ENCODE results near the gene SIVA1. TPM values are rescaled to one million over a fixed set of nuclear protein-coding genes. Genes with fewer than 3 reads are reported as not detected.

SIVA1 gene
- total and polyA plus RNA-seq, 9 of the 15 experiments (the other 6 are each of a cell fraction or from before 2014, with no cell fraction given) = 4.2 to 186 (median 54.2) TPM

DNA sequence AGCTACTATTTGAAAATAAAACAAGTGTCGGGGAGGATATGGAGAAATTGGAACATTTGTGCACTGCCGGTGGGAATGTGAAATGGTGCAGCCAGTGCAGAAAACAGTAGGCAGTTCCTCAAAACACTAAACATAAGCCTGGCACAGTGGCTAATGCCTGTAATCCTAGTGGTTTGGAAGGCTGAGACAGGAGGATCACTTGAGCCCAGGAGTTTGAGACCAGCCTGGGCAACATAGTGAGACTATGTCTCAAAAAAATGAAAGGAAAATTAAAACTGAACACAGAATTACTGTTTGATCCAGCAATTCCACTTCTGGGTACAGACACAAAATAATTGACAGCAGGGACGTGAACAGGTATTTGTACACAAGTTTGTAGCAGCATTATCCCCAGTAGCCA, 12.6 kb downstream of the SIVA1 start:
- H3K9me3 ChIP-seq (replicated peaks; ENCODE audit: control insufficient read depth, insufficient read depth, low read depth, low read length) = no peaks in the 10 kb centered on the region
- ATAC-seq = no peak
- POLR2A ChIA-PET = interaction anchor here (0.6 to 1.4 kb wide), 3 partner anchors 13 to 32 kb away, joined by 3 to 5 read pairs (median 5); partner anchors contain the start of gene SIVA1
- H3K4me2 ChIP-seq (ENCODE audit: insufficient read depth, low read length) = no peak overlapping the region
- intact Hi-C loops (cut with micrococcal nuclease) (loop anchor here (10.0 kb wide), 1 partner anchor 109 kb away; no protein-coding TSS in a partner anchor), in situ Hi-C loops (cut with MboI) (loop anchor here (5.0 kb wide), 1 partner anchor 57 kb away; no protein-coding TSS in a partner anchor)
- H3K4me1 ChIP-seq (replicated peaks in 1 of 2; ENCODE audit: control insufficient read depth in 2 of 2, insufficient read depth in 2 of 2, low read length in 2 of 2) = peaks cover 6 to 30% of the 10 kb centered on the region in 2 experiments; a peak in 4 of 5 replicates
- WGBS (ENCODE audit: insufficient coverage, low coverage, missing lambda C conversion rate) = 63% methylated on average over 3 of the region's 3 CpGs
- FAIRE-seq = no peak
- TF ChIP-seq, protein P1, sequence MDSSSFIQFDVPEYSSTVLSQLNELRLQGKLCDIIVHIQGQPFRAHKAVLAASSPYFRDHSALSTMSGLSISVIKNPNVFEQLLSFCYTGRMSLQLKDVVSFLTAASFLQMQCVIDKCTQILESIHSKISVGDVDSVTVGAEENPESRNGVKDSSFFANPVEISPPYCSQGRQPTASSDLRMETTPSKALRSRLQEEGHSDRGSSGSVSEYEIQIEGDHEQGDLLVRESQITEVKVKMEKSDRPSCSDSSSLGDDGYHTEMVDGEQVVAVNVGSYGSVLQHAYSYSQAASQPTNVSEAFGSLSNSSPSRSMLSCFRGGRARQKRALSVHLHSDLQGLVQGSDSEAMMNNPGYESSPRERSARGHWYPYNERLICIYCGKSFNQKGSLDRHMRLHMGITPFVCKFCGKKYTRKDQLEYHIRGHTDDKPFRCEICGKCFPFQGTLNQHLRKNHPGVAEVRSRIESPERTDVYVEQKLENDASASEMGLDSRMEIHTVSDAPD (CRISPR knock-in tag; IDR thresholded peaks at IDR 0.05) = no peak
- TF ChIP-seq ZBTB8A (IDR thresholded peaks at IDR 0.05; ENCODE audit: partially characterized antibody) = no peak
- no peak for TF ChIP-seq MYNN (IDR thresholded peaks at IDR 0.05)
- no peak for TF ChIP-seq MYNN (CRISPR knock-in tag; IDR thresholded peaks at IDR 0.05)
- TF ChIP-seq NFXL1 (CRISPR knock-in tag; IDR thresholded peaks at IDR 0.05) = no peak
- no peak for TF ChIP-seq SMARCC2 (IDR thresholded peaks at IDR 0.05; ENCODE audit: low read depth)
- TF ChIP-seq, protein P2, sequence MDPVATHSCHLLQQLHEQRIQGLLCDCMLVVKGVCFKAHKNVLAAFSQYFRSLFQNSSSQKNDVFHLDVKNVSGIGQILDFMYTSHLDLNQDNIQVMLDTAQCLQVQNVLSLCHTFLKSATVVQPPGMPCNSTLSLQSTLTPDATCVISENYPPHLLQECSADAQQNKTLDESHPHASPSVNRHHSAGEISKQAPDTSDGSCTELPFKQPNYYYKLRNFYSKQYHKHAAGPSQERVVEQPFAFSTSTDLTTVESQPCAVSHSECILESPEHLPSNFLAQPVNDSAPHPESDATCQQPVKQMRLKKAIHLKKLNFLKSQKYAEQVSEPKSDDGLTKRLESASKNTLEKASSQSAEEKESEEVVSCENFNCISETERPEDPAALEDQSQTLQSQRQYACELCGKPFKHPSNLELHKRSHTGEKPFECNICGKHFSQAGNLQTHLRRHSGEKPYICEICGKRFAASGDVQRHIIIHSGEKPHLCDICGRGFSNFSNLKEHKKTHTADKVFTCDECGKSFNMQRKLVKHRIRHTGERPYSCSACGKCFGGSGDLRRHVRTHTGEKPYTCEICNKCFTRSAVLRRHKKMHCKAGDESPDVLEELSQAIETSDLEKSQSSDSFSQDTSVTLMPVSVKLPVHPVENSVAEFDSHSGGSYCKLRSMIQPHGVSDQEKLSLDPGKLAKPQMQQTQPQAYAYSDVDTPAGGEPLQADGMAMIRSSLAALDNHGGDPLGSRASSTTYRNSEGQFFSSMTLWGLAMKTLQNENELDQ (CRISPR knock-in tag; IDR thresholded peaks at IDR 0.05; ENCODE audit: borderline replicate concordance) = no peak
- TF ChIP-seq ETS2 (tag; IDR thresholded peaks at IDR 0.05; ENCODE audit: borderline replicate concordance, poor library complexity, severe bottlenecking) = no peak
- no peak for TF ChIP-seq ELF2 (CRISPR knock-in tag; IDR thresholded peaks at IDR 0.05)
- TF ChIP-seq, protein P3, sequence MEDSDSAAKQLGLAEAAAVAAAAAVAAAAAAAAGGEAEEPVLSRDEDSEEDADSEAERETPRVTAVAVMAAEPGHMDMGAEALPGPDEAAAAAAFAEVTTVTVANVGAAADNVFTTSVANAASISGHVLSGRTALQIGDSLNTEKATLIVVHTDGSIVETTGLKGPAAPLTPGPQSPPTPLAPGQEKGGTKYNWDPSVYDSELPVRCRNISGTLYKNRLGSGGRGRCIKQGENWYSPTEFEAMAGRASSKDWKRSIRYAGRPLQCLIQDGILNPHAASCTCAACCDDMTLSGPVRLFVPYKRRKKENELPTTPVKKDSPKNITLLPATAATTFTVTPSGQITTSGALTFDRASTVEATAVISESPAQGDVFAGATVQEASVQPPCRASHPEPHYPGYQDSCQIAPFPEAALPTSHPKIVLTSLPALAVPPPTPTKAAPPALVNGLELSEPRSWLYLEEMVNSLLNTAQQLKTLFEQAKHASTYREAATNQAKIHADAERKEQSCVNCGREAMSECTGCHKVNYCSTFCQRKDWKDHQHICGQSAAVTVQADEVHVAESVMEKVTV (CRISPR knock-in tag; IDR thresholded peaks at IDR 0.05) = no peak
- TF ChIP-seq, protein P4, sequence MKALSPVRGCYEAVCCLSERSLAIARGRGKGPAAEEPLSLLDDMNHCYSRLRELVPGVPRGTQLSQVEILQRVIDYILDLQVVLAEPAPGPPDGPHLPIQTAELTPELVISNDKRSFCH (CRISPR knock-in tag; IDR thresholded peaks at IDR 0.05) = no peak
- TF ChIP-seq, protein P4 (tag; IDR thresholded peaks at IDR 0.05) = no peak
- TF ChIP-seq BRF1 (IDR thresholded peaks at IDR 0.05; ENCODE audit: borderline replicate concordance, extremely low read depth, insufficient read length) = no peak
- TF ChIP-seq ZSCAN29 (IDR thresholded peaks at IDR 0.05) = no peak
- no peak for TF ChIP-seq BCL6 (CRISPR knock-in tag; IDR thresholded peaks at IDR 0.05)
- TF ChIP-seq NR4A1 (CRISPR knock-in tag; IDR thresholded peaks at IDR 0.05) = no peak
- no peak for TF ChIP-seq NR4A1 (tag; IDR thresholded peaks at IDR 0.05)
- no peak for TF ChIP-seq ZNF253 (CRISPR knock-in tag; conservative IDR thresholded peaks at IDR 0.05)
- H3K36me3 ChIP-seq (ENCODE audit: control insufficient read depth, insufficient read depth, low read length) = peaks cover 11% of the 10 kb centered on the region; the same call in 1 of the 3 replicates
- no peak overlapping the region for H3K27ac ChIP-seq (ENCODE audit: extremely low read depth, low read depth, low read length)
- DNase-seq (ENCODE audit: extremely low read depth in 1 of 4, low spot score in 3 of 4) = no peak
- no TSS peak for BruUV-seq (replicated peaks)
- H2AFZ ChIP-seq (ENCODE audit: low read depth, low read length) = no peak overlapping the region
- H3K9ac ChIP-seq (ENCODE audit: insufficient read depth in 1 of 2, low read depth in 2 of 2, low read length in 2 of 2) = no peak overlapping the region
- CTCF ChIA-PET (ENCODE audit: low intra/inter-chr PET ratio) = no interaction called here
- no peaks in the 10 kb centered on the region for H3K9me1 ChIP-seq (ENCODE audit: control insufficient read depth, insufficient read depth, low read length)
- no peak overlapping the region for H3K4me3 ChIP-seq
- H4K20me1 ChIP-seq (replicated peaks; ENCODE audit: control insufficient read depth, insufficient read depth, low read length) = no peaks in the 10 kb centered on the region
- no peaks in the 10 kb centered on the region for H3K79me2 ChIP-seq (ENCODE audit: control insufficient read depth, insufficient read depth, low read length)
- no peaks in the 10 kb centered on the region for H3K27me3 ChIP-seq (ENCODE audit: control insufficient read depth in 2 of 2, insufficient read depth in 2 of 2, low read length in 2 of 2)

All from K562 (cell line).